Measurements from ENCODE around the gene OR5K3.

OR5K3 gene

GRCh38 chr3:98440283-98440682 lies 49.8 kb downstream of the OR5K3 start (continued):
- TF ChIP-seq ZNF513 (tag by site-specific recombination; IDR thresholded peaks at IDR 0.05) (no peak), ZNF548 (tag by site-specific recombination; IDR thresholded peaks at IDR 0.05) (no peak), ZNF777 (tag by site-specific recombination; IDR thresholded peaks at IDR 0.05; ENCODE audit: borderline replicate concordance) (no peak), INSM2 (tag by site-specific recombination; IDR thresholded peaks at IDR 0.05) (no peak), ZNF701 (tag by site-specific recombination; IDR thresholded peaks at IDR 0.05) (no peak)

Measured in HEK293 (cell line).